Upper lobe of right lung (tissue), 1 donor: ENCODE results near the gene NTM. TPM values are rescaled to one million over a fixed set of nuclear protein-coding genes. Genes with fewer than 3 reads are reported as not detected.

Experiments
- ATAC-seq: fragments of 200-7000 bp; cut with Tn5 transposase; one replicate; pipeline ENCODE4 v1.9.1; 2020; ENCODE audit warnings: mild to moderate bottlenecking, moderate library complexity
- DNase-seq: peaks from one replicate; pipeline ENCODE4 v3.0.0-alpha.2; 2020
- H3K27ac ChIP-seq: fragments of 200-600 bp; one replicate; pipeline ENCODE4 v1.8.0; 2022
- H3K27me3 ChIP-seq: fragments of 200-600 bp; one replicate; pipeline ENCODE4 v1.8.0; 2022; ENCODE audit warnings: mild to moderate bottlenecking
- H3K36me3 ChIP-seq: fragments of 200-600 bp; one replicate; pipeline ENCODE4 v1.8.0; 2022
- H3K4me1 ChIP-seq: fragments of 200-600 bp; one replicate; pipeline ENCODE4 v1.8.0; 2022
- H3K4me3 ChIP-seq: fragments of 200-600 bp; one replicate; pipeline ENCODE4 v1.8.0; 2022; ENCODE audit warnings: mild to moderate bottlenecking
- H3K9me3 ChIP-seq: fragments of 200-600 bp; one replicate; pipeline ENCODE4 v1.8.0; 2022
- intact Hi-C: fragments of 100-400 bp; cut with DNase I; formaldehyde crosslinking; loops from one replicate; pipeline ENCODE4 v1.11.0; 2022
- total RNA-seq: library from RNA; stranded (reverse); fragmentation: NEBNext Ultra II Directional; extraction: Animal tissue kit (Norgen Biotek cat#: 25700); gene quantifications from one replicate; pipeline ENCODE4 v1.2.1, GENCODE V29; 2021
- TF ChIP-seq, protein P1 (sequence below): fragments of 200-600 bp; IDR thresholded peaks from one replicate; pipeline ENCODE4 v1.8.0; 2022; ENCODE audit warnings: antibody characterized with exemption
- donor health status: DM: no; HTN: yes; CAD: no; lungs with severe emphysema.

NTM gene
- total RNA-seq, 1 donor from 2014 or later = 3.7 TPM

DNA sequence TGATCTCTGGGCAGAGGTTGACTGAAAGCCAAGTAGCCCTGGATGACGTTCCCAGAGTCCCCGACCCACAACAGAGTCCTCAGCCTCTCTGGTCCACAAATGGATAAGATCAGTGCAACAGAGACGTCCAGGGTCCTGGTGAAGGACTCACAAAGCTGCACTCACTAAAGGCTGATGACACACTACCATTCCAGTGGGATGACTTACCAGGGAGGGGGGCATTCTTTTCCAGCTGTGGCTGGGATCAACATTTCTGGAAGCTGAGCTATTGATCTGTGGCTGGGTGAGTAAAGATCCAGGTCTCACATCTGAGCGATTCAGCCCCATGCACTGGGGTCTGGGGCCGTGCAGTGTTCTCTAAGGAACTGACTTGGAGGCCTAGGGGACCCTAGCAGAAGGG, 296.2 kb downstream of the NTM start:
- intact Hi-C loops = no loop called here
- ATAC-seq (no peak), DNase-seq (no peak)
- Histone ChIP-seq H3K9me3 (no peaks in the 10 kb centered on the region), H3K4me1 (no peaks in the 10 kb centered on the region), H3K36me3 (no peaks in the 10 kb centered on the region), H3K27ac (no peak overlapping the region), H3K4me3 (no peak overlapping the region), H3K27me3 (peaks cover 6% of the 10 kb centered on the region)
- TF ChIP-seq, protein P1, sequence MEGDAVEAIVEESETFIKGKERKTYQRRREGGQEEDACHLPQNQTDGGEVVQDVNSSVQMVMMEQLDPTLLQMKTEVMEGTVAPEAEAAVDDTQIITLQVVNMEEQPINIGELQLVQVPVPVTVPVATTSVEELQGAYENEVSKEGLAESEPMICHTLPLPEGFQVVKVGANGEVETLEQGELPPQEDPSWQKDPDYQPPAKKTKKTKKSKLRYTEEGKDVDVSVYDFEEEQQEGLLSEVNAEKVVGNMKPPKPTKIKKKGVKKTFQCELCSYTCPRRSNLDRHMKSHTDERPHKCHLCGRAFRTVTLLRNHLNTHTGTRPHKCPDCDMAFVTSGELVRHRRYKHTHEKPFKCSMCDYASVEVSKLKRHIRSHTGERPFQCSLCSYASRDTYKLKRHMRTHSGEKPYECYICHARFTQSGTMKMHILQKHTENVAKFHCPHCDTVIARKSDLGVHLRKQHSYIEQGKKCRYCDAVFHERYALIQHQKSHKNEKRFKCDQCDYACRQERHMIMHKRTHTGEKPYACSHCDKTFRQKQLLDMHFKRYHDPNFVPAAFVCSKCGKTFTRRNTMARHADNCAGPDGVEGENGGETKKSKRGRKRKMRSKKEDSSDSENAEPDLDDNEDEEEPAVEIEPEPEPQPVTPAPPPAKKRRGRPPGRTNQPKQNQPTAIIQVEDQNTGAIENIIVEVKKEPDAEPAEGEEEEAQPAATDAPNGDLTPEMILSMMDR = no peak

DNA sequence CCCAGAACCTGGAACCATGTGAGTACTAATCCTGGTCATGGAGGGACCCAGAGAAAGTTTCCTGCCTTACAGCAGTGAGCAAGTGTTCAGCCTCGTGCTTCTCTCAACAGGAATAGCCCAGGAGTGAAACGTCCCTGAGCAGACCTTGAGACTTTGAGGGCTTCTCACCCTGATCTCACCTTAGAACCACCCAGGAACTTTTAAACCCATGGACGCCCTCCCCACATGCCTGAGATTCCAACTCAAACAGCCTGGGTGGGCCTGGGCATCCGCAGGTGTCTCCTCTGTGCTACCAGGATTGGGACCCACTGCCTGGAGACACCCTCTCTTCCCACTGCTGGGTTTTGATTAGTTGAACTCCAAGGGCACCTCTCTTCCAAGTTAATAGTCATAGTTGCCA, 297.2 kb downstream of the NTM start:
- no peaks in the 10 kb centered on the region for H3K9me3 ChIP-seq
- ATAC-seq (no peak), DNase-seq (no peak)
- no peak overlapping the region for H3K4me3 ChIP-seq
- H3K27ac ChIP-seq = no peak overlapping the region
- no peaks in the 10 kb centered on the region for H3K36me3 ChIP-seq
- peaks cover 6% of the 10 kb centered on the region for H3K27me3 ChIP-seq
- intact Hi-C loops = no loop called here
- TF ChIP-seq, protein P1 = no peak
- no peaks in the 10 kb centered on the region for H3K4me1 ChIP-seq

DNA sequence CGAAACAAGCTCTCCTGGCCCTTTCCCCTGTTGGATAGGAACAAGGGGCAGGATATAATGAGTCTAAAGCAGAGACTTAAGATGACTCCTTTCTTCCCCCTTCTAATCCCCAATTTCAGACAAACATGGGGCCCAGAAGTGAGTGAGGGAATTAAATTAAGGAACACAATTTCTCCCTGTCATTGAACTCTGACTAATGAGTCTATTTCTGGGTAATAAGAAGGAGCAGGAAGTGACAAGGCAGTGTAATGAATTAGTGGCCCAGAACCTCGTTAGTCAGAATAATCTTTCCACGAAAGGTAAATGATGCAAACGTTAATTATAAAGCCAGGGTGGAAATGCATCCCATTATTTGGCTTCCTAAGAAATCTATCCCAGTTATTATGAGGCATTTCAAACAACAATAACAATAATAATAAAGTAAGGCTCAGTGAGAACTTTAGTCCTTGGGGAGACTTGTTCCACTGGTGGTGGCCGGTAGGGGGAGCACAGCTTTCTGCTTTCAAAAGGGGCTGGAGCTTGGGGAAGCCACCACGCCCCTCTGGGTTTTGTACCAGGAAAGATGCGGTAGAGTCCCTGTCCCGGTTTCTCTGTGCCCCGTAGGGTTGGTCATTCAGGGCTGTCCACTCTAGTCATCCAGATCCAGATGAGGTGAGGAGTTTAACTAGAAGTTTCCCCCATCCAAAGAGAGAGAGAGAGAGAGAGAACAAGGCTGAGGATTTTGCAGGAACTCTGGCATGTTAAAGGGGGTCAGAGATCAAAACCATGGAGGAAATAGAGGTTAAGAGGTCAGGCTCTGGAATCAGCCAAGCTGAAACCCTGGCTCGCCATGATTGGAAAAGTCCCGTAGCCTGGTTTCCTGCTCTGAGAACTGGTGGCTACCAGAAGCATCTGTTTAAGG, 298.3 kb downstream of the NTM start:
- peak; percentile 59 for ATAC-seq
- TF ChIP-seq, protein P1 = peak; percentile 64
- H3K9me3 ChIP-seq = no peaks in the 10 kb centered on the region
- intact Hi-C loops = no loop called here
- no peak overlapping the region for H3K27ac ChIP-seq
- H3K36me3 ChIP-seq = no peaks in the 10 kb centered on the region
- H3K4me1 ChIP-seq = no peaks in the 10 kb centered on the region
- H3K27me3 ChIP-seq = peaks cover 6% of the 10 kb centered on the region
- no peak overlapping the region for H3K4me3 ChIP-seq
- no peak for DNase-seq

DNA sequence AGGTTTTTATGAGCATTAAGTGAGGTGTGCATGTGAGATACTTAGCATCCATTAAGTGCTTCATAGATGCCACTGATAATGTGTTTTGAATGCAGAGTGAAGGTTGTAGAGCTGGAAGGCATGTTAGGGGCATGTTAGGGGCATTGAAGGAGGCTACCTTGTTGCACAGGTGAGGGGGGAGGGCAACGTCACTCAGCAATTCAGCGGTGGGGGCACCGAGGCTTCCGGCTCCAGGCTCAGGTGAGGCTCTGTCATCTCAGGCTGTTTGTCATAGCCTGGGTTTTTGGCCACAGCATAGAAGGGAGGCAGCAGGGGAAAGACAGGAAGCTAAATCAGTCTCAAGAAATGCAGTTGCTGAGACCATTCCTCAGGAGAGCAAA, 299.0 kb downstream of the NTM start:
- Histone ChIP-seq H3K4me3 (no peak overlapping the region), H3K27me3 (peaks cover 6% of the 10 kb centered on the region), H3K36me3 (no peaks in the 10 kb centered on the region), H3K27ac (no peak overlapping the region), H3K4me1 (no peaks in the 10 kb centered on the region), H3K9me3 (no peaks in the 10 kb centered on the region)
- TF ChIP-seq, protein P1 = no peak
- intact Hi-C loops = no loop called here
- no peak for DNase-seq
- ATAC-seq = no peak

DNA sequence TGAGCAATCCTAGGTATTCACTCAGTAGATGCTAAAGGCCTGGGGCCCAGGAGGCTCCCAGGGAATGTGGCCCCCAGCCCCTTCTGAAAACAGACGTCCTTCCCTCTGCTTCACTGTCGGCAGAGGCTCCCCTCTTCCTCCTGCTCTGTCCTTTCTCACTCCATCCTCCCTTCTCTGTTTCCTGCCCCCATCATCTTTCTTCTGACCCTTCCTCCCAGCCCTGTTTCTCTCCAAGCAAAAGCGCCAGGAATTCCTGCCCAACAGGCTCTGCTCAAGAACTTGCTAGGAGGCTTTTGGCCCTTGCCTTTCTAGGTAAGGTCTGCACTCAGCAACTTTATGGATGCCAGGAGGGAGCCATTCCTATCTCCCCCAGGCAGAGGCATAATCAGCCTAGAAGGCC, 300.5 kb downstream of the NTM start:
- no peak overlapping the region for H3K4me3 ChIP-seq
- TF ChIP-seq, protein P1 = no peak
- H3K36me3 ChIP-seq = no peaks in the 10 kb centered on the region
- H3K27me3 ChIP-seq = peaks cover 6% of the 10 kb centered on the region
- H3K4me1 ChIP-seq = no peaks in the 10 kb centered on the region
- DNase-seq (no peak), ATAC-seq (no peak)
- H3K9me3 ChIP-seq = no peaks in the 10 kb centered on the region
- intact Hi-C loops = no loop called here
- H3K27ac ChIP-seq = no peak overlapping the region
